ENCODE results near the gene TMEM40.

TMEM40 gene

DNA sequence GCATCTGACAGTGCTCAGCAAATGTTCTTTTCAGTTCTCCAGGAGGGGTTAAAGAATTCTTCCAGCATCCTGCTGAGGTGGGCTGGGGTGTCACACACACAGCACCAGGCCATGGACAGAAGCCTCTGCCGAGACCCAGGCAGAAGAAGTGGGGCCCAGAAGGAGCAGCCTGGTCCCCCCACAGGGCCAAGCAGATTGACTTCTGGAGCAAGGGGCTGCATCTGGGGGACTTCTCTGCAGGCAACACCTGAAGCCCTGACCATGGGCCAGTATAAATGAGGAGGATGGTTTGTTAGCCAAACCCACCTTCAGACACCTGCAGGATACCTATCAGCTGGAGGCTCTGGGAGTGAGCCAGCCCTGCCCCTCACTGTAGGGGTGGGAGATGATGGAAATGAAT is 16.2 kb upstream of the TMEM40 start:
- no peak for DNase-seq

DNA sequence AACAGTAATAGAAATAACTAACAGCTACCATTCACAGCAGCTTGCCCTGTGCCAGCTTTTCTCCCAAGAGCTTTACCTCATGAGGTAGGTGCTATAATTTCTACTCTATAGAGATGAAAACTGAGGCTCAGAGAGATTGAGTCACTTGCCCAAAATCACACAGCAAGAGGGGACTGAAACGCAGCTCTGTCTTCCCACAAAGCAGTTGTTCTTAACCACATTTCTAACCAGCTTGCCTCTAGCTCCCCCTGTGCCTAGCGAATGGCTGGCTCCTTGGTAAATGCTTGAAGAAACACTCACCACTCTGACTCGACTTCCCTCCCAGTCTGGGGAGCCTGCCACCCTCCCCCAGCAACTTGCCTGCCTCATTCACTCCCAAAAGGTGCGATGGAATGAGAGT is 15.6 kb upstream of the TMEM40 start:
- DNase-seq: no peak

DNA sequence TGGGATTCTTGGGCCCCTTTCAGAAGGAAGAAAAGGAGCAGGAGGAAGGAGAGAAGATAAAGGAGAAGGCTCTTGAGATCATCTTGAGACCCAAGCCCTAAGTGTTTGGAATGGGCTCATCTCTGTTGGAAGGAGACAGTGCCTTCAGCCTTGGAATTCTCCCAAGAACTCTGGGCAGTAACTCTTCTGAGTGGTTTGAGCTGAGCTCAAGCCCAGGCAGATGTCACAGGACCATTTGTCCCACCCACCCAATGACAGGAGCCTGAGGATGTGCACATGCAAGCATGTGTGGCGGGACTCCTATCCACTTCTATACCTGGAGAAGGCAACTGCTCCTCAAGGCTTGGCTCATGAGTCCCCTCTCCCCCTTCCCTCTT is 14.6 kb upstream of the TMEM40 start:
- no peak for DNase-seq

DNA sequence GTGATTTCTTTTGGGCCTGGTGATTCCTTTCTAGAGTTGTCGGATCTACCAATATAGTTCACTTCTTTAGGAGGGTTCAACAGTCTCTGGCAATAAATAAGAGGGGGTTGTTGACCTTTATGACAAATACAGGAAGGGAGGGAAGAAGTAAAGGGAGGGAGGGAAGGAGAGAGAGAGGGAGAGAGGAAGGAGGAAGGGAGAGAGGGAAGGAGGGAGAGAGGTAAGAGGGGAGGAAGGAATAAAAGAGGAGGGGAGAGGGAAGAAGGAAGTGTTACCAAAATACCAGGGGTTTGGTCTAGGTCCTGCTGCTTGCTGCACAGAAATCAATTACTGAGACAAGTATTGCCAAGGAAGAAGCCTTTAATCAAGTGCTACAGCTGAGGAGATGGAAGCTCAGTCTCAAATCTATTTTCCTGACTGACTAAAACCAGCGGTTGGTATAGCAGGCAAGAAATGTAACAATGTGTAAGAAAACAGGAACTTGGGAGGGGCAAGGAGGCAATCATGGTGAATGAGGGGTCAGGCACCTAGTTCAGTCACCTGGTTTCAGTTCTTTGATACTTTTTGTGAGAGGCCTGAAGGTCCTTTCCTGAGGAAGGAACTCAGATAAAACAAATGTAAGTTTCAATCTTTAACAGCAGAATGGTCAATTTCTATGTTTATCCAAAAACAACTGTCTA is 14.1 kb upstream of the TMEM40 start:
- DNase-seq: no peak

DNA sequence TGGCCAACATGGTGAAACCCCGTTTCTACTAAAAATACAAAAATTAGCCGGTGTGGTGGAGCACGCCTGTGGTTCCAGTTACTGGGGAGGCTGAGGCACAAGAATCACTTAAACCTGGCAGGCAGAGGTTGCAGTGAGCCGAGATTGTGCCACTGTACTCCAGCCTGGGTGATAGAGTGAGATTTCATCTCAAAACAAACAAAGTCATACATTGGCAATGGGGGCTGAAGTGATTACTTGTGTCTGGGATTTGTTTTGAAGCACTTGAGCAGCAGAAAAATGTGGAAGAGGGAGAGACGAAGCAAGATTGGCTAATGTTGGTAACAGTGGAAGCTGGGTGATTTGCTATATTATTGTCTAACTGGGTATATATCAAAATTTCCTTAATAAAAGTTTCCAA is 13.4 kb upstream of the TMEM40 start:
- DNase-seq: no peak

DNA sequence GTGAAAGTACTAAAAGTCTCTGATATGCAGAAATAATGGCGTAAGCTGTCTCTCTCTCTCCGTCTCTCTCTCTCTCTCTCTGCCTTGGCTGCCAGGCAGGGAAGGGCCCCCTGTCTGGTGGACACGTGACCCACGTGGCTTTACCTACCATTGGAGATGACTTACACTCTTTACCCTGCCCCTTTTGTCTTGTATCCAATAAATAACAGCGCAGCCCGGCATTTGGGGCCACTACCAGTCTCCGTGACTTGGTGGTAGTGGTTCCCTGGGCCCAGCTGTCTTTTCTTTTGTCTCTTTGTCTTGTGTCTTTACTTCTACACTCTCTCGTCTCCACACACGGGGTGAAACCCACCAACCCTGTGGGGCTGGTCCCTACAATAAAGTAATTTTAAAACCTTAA is 12.2 kb upstream of the TMEM40 start:
- DNase-seq: no peak

DNA sequence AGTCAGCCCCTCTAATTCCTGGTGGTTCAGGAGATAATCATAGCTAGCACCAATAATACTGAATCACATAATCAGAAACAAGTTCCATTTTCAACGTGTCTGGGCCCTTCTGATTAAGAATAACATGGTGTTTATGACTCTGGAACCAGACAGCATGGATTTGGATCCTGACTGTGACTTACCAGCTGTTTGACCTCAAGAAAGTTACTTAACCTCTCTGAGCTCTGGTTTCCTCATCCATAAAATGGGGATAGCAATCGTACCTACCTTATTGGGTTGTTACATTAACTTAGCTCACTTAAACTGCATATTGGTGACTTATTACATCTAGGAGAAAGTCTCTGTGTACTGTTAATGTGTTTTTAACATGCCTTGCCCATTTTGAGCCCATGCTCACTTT is 10.7 kb upstream of the TMEM40 start:
- no peak for DNase-seq

DNA sequence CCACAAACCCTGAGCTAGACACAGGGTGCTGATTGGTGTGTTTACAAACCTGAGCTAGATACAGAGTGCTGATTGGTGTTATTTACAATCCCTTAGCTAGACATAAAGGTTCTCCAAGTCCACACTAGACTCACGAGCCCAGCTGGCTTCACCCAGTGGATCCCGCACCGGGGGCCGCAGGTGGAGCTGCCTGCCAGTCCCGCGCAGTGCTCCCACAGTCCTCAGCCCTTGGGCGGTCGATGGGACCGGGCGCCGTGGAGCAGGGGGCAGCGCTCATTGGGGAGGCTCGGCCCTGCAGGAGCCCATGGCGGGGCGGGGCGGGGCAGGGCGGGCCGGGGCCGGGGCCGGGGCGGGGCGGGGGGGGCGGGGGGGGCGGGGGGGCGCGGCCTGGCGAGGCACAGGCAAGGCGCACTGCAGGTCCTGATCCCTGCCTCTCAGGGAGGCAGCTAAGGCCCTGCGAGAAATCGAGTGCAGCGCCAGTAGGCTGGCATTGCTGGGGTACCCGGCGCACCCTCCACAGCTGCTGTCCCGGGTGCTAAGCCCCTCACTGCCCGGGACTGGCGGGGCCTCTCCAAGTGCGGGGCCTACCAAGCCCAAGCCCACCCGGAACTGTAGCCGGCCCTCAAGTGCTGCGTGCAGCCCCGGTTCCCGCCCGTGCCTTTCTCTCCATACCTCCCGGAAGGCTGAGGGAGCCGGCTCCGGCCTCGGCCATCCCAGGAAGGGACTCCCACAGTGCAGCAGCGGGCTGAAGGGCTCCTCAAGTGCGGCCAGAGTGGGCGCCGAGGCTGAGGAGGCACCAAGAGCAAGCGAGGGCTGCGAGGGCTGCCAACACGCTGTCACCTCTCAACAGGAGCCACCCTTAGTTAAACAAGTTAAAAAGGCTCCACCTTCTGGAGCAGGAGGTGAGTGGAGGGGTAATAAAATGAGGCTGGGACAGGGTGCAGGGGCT is 9.8 kb upstream of the TMEM40 start:
- DNase-seq: no peak

DNA sequence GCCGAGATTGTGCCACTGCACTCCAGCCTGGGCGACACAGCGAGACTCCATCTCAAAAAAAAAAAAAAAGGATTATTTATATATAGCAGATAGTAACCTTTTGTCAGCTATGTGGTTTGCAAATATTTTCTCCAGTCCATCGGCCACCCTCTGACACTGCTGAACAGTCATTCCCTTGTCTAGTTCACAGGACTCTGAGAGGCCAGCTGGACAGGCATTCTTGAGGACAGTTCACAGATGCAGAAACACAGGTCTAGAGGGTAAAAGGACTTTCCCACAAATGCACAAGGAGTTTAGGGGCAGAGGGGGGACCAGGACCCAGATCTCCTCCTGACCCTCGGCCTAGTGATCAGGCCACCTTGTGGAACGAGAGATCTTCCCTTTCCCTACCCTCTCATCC is 7.5 kb upstream of the TMEM40 start:
- no peak for DNase-seq

DNA sequence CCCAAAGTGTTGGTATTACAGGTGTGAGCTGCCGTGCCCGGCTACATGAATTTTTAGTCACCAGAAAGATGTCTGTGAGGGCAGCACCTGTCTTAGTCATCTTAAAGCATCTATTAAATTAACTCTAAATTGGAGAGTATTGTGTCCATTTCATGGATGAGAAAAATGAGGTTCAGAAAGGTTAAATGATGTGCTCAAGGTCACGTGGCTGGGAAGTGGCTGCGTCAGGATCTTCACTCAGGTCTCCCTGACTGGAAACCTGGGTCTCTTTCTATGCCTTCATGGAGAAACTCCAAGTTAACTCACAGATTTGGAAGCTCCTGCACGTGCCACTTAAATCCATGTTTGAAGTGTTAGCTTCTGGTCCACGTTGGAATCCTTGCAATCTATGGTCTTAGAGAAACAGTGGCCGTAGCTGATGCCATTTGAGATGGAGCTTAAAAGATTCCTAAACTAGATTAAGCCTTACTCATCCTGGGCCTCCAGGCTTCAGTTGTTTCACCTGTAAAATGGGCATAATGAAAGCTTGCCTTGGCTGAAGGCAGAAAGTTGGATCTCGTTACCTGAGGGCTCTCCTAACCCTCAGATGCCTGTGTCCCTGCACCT is 5.2 kb upstream of the TMEM40 start:
- DNase-seq: no peak

DNA sequence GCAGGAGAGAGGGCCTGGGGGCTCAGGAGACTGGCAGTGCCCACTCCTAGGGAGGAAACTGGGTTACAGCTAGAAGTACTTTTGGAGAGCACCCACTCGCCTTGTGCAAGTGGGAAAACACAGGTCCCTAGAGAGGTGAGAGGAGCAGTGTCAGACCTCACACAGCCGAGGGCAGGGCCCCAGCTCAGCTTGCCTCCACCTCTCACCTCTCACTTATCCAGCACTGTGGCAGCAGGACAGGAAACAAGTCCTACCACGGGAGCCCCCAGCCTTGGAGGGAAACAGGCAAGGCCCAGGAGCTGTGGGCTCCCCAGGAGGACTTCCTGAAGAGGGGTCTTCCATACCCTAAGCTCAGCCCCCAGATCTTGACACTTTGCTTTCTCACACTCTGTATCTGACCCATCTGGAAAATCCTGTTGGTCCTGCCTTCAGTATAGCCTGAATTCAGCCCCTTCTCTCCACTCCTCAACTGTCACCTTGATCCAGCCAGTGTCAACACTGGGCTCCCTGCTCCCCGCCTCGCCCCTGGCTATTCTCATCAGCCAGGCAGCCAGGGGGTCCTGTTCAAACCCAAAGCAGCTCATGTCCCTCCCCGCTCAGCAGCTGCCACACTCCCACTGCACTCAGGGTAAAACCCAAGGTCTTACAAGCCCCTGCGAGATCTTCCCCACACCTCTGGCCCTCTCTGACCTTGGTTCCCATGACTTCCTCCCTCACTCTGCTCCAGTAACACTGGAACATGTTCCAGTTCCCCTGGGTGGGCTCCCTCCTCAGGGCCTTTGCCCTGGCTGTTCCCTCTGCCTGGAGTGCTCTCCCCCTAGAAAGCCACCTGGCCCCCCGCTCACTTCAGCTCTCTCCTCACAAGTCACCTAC is 870 bp upstream of the TMEM40 start:
- no peak for DNase-seq

DNA sequence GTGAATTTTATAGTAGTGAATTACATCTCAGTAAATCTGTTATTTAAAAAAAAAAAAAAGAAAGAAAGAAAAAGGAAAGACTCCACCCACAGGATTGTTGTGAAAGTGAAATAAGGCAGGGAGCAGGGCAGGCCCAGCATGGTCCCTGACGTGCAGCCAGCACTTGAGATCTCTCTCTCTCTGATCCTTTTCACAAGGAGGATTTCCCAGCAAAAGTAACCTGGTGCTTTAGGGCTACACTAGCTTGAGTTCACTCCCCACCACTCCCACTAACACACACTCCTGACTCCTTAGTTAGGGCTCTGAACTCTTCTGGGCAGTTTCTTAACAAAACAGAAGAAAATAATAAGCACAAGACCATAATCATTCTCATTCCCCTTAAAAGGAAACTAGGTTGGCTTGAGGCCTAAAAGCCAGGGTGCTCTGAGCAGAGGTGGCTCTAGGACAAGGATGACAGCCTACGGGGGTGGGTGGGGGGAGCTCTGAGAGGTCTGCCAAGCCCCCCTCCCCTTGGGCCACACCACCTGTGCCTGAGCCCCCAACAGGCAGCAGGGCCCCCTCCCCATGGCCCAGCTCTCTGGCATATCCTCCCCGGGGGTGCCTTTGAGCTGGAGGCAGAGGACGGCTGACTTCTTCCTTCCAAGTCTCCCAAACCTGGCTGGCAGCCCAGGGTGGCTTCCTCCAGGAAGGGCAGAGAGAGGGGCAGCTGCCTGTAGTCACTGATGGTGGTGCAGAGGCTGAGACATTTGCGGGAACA is 856 bp downstream of the TMEM40 start:
- DNase-seq: peak; percentile 1

DNA sequence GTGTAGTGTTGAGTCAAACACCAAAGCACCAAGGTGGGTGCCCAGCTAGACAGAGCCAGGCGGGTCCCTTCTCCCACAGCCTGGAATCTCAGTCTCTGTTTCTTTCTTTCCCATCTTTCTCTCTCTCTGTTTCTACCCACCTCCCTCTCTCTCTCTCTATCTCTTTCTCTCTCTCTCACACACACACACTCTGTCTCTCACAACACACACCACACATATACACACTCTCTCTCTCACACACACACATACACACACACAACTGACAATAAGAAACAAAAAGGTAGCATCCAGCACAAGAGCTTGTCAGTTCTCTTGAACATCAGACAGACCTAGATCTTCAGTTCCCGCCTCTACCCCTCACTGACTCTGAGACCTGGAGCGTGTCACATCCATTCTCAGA is 2.4 kb downstream of the TMEM40 start:
- no peak for DNase-seq

DNA sequence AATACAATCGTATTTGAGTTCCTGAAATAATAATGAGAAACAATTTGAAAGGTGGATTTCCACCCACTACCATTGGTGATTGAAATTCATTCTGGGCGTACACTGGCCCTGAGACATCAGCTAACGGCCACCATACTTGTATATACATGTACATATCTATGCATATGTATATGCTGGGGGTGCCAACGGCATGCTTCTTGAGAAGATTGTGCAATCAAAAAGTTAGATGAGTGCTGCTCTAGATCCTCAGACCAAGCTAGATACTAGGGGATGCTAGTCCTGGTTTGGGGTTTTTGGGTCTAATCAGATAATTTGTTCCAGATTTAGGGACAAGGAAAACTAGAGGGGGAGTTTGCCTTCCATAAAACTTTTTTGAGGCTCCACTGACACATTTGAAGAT is 2.9 kb downstream of the TMEM40 start:
- no peak for DNase-seq

DNA sequence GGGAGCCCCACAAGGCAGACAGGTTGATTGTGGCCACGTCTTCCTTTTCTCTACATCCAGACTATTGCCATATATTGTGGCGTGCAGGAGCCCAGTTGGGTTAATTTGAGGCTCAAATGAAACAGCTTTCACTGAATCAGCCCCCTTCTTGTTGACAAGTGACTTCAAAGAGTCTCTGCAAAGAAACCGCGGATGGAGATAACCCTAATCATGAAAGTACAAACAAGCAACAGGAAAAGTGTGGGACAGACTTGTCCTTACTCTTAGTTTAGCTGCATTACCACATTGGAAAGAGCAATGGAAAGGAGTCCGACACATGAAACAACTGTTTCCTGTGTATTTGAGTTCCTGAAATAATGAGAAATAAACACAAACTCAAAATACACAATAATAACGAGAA is 3.3 kb downstream of the TMEM40 start:
- no peak for DNase-seq

DNA sequence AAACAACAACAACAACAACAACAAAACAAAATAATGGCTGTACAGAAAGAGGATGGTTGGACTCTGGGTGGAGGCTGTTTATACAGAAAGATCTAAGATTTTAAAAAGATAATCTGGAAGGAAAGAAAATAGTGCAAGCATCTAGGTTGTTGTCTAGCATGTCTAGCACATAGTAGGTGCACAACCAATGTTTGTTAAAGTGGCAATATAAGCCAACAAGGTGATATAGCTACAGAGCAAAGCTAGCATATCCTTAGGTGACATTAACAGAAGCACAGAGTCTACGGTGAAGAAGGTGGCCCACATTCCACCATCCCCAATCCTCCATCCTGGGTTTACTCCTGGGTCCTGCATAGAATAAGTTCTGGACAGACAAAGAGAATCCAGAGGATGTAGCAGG is 4.7 kb downstream of the TMEM40 start:
- no peak for DNase-seq

DNA sequence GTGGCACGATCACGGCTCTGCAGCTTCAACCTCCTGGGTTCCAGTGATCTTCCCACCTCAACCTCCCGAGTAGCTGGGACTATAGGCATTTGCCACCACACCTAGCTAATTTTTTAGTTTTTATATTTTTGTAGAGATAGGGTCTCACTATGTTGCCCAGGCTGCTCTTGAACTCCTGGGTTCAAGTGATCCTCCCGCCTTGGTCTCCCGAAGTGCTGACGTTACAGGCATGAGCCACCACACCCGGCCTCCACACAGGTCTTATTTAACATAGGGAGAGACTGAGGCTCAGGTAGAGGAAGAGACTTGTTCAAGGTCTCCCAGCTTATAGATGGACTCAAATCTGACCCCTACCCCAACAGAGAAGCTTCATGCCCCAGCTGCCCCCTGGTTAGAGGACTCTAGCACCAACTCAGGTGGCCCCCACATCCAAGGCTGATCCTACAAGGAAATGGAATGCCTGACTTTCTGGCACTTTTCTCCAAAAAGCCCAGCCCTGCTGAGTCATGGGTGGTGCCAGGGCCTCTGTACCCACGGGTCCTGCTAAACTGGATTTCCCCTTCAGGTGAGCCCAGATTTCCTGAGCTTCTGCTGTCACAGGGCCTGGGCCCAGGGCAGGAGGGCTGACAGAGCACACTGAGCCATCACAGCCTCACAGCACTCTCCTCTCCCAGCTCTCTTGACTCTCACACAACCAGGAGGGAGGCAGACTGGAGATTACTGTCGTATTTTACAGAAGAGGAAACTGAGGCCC is 5.6 kb downstream of the TMEM40 start:
- DNase-seq: no peak

DNA sequence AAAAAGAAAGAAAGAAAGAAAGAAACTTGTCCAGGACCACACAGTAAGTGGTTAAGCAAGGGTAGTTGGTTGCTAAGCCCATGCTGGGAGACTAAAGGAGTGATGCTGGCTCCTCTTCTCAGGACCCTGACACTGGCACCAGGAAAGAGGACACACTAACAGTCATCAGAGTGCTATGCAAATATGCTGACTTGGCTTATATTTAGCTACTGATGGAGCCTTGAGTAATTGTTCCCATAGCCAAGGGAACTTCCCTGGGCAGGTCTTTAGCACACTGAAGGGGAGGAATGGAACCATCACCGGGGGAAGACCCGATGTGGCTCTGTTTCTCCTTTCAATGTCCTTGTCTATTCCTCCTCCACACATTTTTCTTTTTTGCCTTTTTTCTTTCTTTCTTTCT is 6.2 kb downstream of the TMEM40 start:
- no peak for DNase-seq

DNA sequence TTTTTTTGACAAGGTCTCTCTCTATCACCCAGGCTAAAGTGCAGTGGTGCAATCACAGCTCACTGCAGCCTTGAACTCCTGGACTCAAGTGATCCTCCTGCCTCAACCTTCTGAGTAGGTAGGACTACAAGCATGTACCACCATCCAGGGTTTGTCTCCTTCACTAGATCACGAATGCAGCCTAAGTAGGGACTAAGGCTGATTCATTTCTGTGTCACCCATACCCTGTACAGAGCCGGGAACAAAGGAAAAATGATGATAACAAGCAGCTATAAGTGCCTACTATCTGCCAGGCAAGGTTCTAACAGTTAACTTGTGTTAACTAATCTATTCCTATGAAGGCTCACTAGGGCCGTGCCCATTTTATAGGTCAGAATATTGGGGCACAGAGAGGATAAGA is 7.0 kb downstream of the TMEM40 start:
- no peak for DNase-seq

DNA sequence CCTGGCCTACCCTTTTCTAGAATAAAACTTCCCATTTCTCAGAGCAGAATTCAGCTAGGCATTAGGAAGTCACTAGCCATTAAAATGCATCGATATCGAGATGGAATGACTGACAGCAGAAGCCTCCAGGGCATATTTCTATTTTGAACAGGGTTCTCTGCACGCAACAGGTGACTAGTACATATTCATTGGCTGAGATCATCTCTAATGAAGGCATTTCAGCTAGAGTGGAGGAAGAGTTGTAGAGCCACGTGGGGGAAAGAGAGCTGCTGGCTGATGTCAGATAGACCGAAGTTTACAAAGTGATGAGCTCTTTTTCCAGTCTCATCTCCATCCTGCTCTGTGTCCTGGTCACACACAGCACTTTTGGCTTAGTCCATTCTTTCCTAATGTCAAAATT is 7.5 kb downstream of the TMEM40 start:
- DNase-seq: no peak

DNA sequence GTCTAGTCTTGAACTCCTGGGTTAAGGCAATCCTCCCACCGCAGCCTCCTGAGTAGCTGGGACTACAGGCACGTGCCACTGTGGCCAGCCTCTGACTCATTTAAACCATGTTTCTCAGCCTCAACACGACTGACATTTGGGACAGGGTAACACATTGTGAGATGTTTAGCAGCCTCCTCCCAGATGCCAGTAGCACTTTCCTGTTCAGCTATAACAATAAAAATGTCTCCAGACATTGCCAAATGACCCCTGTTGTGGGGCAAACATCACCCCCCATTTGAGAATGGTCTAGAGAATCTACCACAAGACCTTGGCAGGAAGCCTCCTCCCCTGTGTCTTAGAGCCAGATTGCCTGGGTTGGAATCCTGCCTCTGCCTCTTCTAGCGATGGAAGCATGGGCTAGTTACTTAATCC is 8.4 kb downstream of the TMEM40 start:
- DNase-seq: no peak

DNA sequence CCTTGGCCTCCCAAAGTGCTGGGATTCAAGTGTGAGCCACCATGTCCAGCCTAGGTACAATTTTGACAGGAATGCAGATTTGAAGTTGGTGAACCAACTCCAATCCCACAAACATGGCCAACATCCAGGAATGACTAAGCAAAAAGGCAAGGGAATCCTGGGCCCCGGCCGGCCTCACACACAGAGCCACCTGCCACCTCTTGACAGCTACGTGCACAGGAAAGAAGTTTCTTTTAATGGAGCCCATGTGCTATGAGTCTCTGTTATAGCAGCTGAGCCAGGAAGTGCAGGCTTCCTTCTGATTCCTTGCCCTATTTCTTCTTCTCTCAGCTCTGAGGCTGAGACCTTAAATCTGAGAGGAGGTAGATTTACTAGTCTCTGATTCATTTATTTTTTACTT is 8.8 kb downstream of the TMEM40 start:
- no peak for DNase-seq
